ENCODE data around the gene CAMTA1. TPM values are rescaled to one million over a fixed set of nuclear protein-coding genes. Genes with fewer than 3 reads are reported as not detected.

CAMTA1 gene
- total and polyA plus RNA-seq, 2 experiments from 2014 or later: 89.0 to 145 TPM

DNA sequence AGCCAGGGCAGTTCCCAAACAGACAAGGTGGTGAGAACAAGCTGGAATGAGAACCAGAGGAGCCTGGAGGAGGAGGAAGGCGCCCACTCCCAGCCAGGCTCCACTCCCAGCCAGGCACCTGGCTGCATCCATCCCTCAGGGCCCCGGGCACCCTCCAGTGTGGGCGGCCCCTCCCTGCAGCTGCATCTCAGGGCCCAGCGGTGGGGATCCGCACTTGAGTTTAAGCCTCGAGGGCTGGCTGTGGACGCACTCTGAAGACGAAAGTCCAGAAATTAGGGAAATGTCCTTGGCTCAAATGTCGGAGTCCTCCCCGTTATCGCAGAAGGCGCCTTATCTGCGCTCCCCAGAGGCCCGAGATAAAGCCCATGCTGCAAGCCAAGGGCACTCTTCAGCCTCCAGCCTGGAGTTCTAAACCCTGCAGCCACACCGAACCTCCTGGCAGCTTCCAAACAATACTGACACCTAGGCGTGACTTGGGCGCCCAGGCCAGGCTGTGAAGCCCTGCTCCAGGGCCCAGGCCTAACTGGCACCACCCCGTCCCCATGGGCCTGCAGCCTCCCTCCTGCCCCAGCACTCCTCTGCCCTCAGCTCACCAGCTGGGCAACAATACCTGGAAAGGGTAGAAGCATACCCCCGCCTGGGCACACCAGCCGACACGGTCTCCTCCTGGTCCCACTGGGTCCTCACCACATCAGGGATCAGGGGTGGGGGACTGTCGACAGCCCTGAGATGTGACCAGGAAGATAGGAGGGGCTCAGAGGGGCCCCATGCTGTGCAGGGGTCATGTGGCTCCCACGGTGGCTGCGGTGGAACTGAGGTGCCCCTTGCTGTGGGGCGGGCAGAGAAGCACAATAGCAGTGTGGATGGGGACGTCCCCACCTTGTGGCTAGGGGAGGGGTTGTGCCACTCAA is 801.0 kb downstream of the CAMTA1 start:
- H3K4me2 ChIP-seq: no peak overlapping the region
- no peaks in the 10 kb centered on the region for H3K27me3 ChIP-seq
- no peak overlapping the region for H2AFZ ChIP-seq
- 67% methylated on average over 25 of the region's 26 CpGs for WGBS (ENCODE audit: low lambda C conversion rate, missing lambda C conversion rate)
- H3K27ac ChIP-seq: no peak overlapping the region
- DNase-seq (ENCODE audit: low spot score): no peak
- no peaks in the 10 kb centered on the region for H4K20me1 ChIP-seq (ENCODE audit: insufficient read depth, poor library complexity, severe bottlenecking)
- H3K9me3 ChIP-seq (ENCODE audit: low read depth): no peaks in the 10 kb centered on the region
- H3K36me3 ChIP-seq (replicated peaks; ENCODE audit: insufficient read depth, low read depth): no peaks in the 10 kb centered on the region
- H3K79me2 ChIP-seq: no peaks in the 10 kb centered on the region
- no peak overlapping the region for H3K4me3 ChIP-seq
- TF ChIP-seq, protein P1, sequence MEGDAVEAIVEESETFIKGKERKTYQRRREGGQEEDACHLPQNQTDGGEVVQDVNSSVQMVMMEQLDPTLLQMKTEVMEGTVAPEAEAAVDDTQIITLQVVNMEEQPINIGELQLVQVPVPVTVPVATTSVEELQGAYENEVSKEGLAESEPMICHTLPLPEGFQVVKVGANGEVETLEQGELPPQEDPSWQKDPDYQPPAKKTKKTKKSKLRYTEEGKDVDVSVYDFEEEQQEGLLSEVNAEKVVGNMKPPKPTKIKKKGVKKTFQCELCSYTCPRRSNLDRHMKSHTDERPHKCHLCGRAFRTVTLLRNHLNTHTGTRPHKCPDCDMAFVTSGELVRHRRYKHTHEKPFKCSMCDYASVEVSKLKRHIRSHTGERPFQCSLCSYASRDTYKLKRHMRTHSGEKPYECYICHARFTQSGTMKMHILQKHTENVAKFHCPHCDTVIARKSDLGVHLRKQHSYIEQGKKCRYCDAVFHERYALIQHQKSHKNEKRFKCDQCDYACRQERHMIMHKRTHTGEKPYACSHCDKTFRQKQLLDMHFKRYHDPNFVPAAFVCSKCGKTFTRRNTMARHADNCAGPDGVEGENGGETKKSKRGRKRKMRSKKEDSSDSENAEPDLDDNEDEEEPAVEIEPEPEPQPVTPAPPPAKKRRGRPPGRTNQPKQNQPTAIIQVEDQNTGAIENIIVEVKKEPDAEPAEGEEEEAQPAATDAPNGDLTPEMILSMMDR (IDR thresholded peaks at IDR 0.05; ENCODE audit: poor library complexity): no peak
- no peak for TF ChIP-seq EZH2phosphoT487 (IDR thresholded peaks at IDR 0.05; ENCODE audit: low read depth, severe bottlenecking, unreplicated experiment)
- no peak for TF ChIP-seq EZH2 (IDR thresholded peaks at IDR 0.05; ENCODE audit: borderline replicate concordance)
- no peaks in the 10 kb centered on the region for H3K9me2 ChIP-seq (replicated peaks; ENCODE audit: insufficient read depth)
- H3K4me1 ChIP-seq (ENCODE audit: insufficient read depth): peaks cover 5% of the 10 kb centered on the region

DNA sequence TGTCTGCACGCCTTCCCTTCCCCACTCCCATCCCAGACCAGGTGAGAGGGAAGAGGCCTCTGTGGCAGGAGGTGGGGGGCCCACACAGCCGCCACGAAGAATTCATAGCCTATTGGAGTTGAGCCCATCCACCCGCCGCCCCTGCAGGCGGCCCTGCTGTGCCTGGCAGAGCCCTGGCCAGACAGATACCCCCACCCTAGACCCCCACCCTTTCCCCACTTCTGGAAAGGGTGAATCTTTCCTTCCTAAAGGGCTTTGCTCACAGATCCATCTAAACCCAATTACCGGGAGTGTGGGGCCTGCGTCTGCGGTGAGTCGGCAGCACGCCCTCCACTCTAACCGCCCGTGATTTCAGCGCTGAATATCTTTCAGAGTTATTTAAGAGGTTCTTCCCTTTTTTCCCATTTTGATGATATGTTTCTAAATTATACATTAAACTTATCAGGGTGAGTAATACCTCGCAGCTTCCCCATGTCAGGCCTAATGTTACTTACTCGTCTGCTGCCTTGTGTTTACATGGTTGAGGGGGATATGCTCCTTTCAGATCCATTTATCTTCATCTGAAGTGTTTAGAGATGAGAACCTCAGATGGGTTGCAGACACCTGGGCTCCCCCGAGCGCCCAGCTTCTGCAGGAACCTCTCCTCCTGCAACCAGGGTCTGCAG is 802.0 kb downstream of the CAMTA1 start:
- H3K9me2 ChIP-seq (replicated peaks; ENCODE audit: insufficient read depth): no peaks in the 10 kb centered on the region
- TF ChIP-seq EZH2 (IDR thresholded peaks at IDR 0.05; ENCODE audit: borderline replicate concordance) (no peak), EZH2phosphoT487 (IDR thresholded peaks at IDR 0.05; ENCODE audit: low read depth, severe bottlenecking, unreplicated experiment) (no peak)
- TF ChIP-seq, protein P1 (IDR thresholded peaks at IDR 0.05; ENCODE audit: poor library complexity): no peak
- no peaks in the 10 kb centered on the region for H3K9me3 ChIP-seq (ENCODE audit: low read depth)
- no peaks in the 10 kb centered on the region for H3K79me2 ChIP-seq
- no peak overlapping the region for H3K4me2 ChIP-seq
- H3K36me3 ChIP-seq (replicated peaks; ENCODE audit: insufficient read depth, low read depth): no peaks in the 10 kb centered on the region
- WGBS (ENCODE audit: low lambda C conversion rate, missing lambda C conversion rate): 85% methylated on average over 17 of the region's 18 CpGs
- H3K4me3 ChIP-seq: no peak overlapping the region
- no peak overlapping the region for H2AFZ ChIP-seq
- DNase-seq (ENCODE audit: low spot score): no peak
- H3K4me1 ChIP-seq (ENCODE audit: insufficient read depth): peaks cover 5% of the 10 kb centered on the region
- no peak overlapping the region for H3K27ac ChIP-seq
- H4K20me1 ChIP-seq (ENCODE audit: insufficient read depth, poor library complexity, severe bottlenecking): no peaks in the 10 kb centered on the region
- H3K27me3 ChIP-seq: no peaks in the 10 kb centered on the region

DNA sequence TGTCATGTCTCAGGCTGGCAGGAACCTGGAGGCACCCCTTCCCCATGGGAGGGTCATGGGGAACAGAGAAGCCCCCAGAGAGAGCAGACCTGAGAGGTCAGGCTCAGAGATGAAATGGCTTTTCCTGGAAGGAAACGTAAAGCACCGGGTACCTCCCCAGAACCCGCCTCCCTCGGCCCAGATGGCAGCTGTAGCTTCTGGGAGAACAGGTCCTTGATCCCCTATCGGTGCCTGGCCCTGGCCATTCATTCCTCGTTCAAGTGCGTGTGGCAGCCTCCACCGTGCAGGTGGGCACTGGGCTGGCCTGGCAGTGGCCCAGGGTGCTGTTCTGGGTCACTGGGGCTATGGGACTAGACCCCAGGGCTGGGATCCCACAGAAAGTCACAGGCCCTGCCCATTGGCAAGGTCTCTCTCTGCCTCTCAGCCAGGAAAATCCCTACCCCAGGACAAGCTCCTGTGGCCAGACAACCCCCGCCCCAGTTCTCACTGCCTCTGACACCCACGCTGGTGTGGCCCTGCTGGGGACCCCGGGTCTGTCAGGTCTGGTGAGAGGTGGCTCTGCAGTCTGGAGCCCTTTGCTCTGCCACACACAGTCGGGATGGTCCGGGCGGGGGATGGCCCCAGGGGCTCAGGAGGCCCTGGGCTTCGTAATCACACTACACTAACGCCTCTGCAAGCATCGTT is 802.7 kb downstream of the CAMTA1 start:
- no peaks in the 10 kb centered on the region for H3K9me2 ChIP-seq (replicated peaks; ENCODE audit: insufficient read depth)
- TF ChIP-seq, protein P1 (IDR thresholded peaks at IDR 0.05; ENCODE audit: poor library complexity): no peak
- no peak for TF ChIP-seq EZH2phosphoT487 (IDR thresholded peaks at IDR 0.05; ENCODE audit: low read depth, severe bottlenecking, unreplicated experiment)
- TF ChIP-seq EZH2 (IDR thresholded peaks at IDR 0.05; ENCODE audit: borderline replicate concordance): no peak
- H4K20me1 ChIP-seq (ENCODE audit: insufficient read depth, poor library complexity, severe bottlenecking): no peaks in the 10 kb centered on the region
- no peaks in the 10 kb centered on the region for H3K27me3 ChIP-seq
- H2AFZ ChIP-seq: no peak overlapping the region
- no peak overlapping the region for H3K27ac ChIP-seq
- H3K4me1 ChIP-seq (ENCODE audit: insufficient read depth): peaks cover 5% of the 10 kb centered on the region
- H3K9me3 ChIP-seq (ENCODE audit: low read depth): no peaks in the 10 kb centered on the region
- H3K36me3 ChIP-seq (replicated peaks; ENCODE audit: insufficient read depth, low read depth): no peaks in the 10 kb centered on the region
- no peaks in the 10 kb centered on the region for H3K79me2 ChIP-seq
- no peak overlapping the region for H3K4me3 ChIP-seq
- WGBS (ENCODE audit: low lambda C conversion rate, missing lambda C conversion rate): 79% methylated on average over 17 of the region's 17 CpGs
- DNase-seq (ENCODE audit: low spot score): no peak
- no peak overlapping the region for H3K4me2 ChIP-seq

Measured in hepatocyte (in vitro differentiated cells).